Uterus (tissue), 4 donors: Measurements from ENCODE around the gene TLX3. TPM values are rescaled to one million over a fixed set of nuclear protein-coding genes. Genes with fewer than 3 reads are reported as not detected.

Experiments used
- DNase-seq, 2 donors: peaks; one replicate each; pipeline ENCODE4 v3.0.0-alpha.2; 2019 to 2020
- H3K27ac ChIP-seq, 2 donors: fragments of 200-600 bp; sonication (generic); 1 replicate in 1 of 2; 2 replicates in 1 of 2; pipeline ENCODE4 v1.5.1; 2016 to 2018
- H3K27me3 ChIP-seq, 2 donors: fragments of 200-600 bp; sonication (generic); one replicate each; pipeline ENCODE4 v1.5.1; 2018 to 2019; ENCODE audit warnings: control low read depth in 1 of 2
- H3K36me3 ChIP-seq, 2 donors: fragments of 200-600 bp; sonication (generic); one replicate each; pipeline ENCODE4 v1.5.1; 2019; ENCODE audit warnings: control low read depth in 1 of 2
- H3K4me1 ChIP-seq, 2 donors: fragments of 200-600 bp; sonication (generic); one replicate each; pipeline ENCODE4 v1.5.1; 2018 to 2019; ENCODE audit warnings: control low read depth in 1 of 2
- H3K4me3 ChIP-seq, 2 donors: fragments of 200-600 bp; sonication (generic); 1 replicate in 1 of 2; 2 replicates in 1 of 2; pipeline ENCODE4 v1.5.1; 2018 to 2019; ENCODE audit warnings: mild to moderate bottlenecking in 1 of 2
- H3K9me3 ChIP-seq, 2 donors: fragments of 200-600 bp; sonication (generic); one replicate each; pipeline ENCODE4 v1.5.1; 2019; ENCODE audit warnings: control low read depth in 1 of 2
- POLR2A ChIP-seq, 2 donors: fragments of 450-650 bp; IDR thresholded peaks; one replicate each; pipeline ENCODE4 v1.6.1; 2016; ENCODE audit warnings: antibody characterized with exemption in 2 of 2, mild to moderate bottlenecking in 1 of 2, moderate library complexity in 1 of 2
- intact Hi-C: fragments of 100-400 bp; cut with DNase I; formaldehyde crosslinking; loops from one replicate; pipeline ENCODE4 v1.15.1; 2023; ENCODE audit warnings: low total_unique reads
- total RNA-seq, 4 donors: library from RNA; depleted of rRNA in 3 of 4; stranded (reverse); fragments of >200 nt in 3 of 4; gene quantifications; one replicate each; pipeline versions ENCODE4 v1.1.0 to v1.2.4, GENCODE V29; 2014 to 2023
- TF ChIP-seq, protein P1 (sequence below), 4 experiments: fragments of 200-600 bp in 2 of 4; fragments of 450-650 bp in 2 of 4; sonication (generic) in 2 of 4; IDR thresholded peaks; one replicate each; pipeline ENCODE4 v1.5.1; 2016 to 2019; ENCODE audit warnings: antibody characterized with exemption in 4 of 4, mild to moderate bottlenecking in 2 of 4, moderate library complexity in 1 of 4
- donor health status: DM: yes; HTN: yes; CAD: no.

Gene TLX3
- not detected for total RNA-seq

- Histone ChIP-seq H3K27ac (no peak within 1 kb of the TSS), H3K9me3 (no peaks in the 10 kb centered on the region), H3K4me3 (no peak within 1 kb of the TSS), H3K4me1 (peaks cover 0 to 19% of the 10 kb centered on the region in 2 donors), H3K36me3 (no peaks in the 10 kb centered on the region), H3K27me3 (peaks cover 4 to 74% of the 10 kb centered on the region in 2 donors)
- intact Hi-C loops, result no loop called here
- no peak for DNase-seq
- TF ChIP-seq POLR2A (IDR thresholded peaks at IDR 0.05), result no peak
- TF ChIP-seq, protein P1, sequence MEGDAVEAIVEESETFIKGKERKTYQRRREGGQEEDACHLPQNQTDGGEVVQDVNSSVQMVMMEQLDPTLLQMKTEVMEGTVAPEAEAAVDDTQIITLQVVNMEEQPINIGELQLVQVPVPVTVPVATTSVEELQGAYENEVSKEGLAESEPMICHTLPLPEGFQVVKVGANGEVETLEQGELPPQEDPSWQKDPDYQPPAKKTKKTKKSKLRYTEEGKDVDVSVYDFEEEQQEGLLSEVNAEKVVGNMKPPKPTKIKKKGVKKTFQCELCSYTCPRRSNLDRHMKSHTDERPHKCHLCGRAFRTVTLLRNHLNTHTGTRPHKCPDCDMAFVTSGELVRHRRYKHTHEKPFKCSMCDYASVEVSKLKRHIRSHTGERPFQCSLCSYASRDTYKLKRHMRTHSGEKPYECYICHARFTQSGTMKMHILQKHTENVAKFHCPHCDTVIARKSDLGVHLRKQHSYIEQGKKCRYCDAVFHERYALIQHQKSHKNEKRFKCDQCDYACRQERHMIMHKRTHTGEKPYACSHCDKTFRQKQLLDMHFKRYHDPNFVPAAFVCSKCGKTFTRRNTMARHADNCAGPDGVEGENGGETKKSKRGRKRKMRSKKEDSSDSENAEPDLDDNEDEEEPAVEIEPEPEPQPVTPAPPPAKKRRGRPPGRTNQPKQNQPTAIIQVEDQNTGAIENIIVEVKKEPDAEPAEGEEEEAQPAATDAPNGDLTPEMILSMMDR (IDR thresholded peaks at IDR 0.05), result no peak
Measured at GRCh38 chr5:171308453-171309275, at the start of gene TLX3. Gene TLX3 (plus strand): TSS chr5:171309248. CDS start chr5:171309366, 118 bp downstream.

GRCh38 chr5:171261361-171261760 is 47.7 kb upstream of the TLX3 start:
- Histone ChIP-seq H3K36me3 (no peaks in the 10 kb centered on the region), H3K4me1 (no peaks in the 10 kb centered on the region), H3K27me3 (no peaks in the 10 kb centered on the region), H3K9me3 (no peaks in the 10 kb centered on the region), H3K27ac (no peak overlapping the region), H3K4me3 (no peak overlapping the region)
- DNase-seq, result no peak
- TF ChIP-seq, protein P1 (IDR thresholded peaks at IDR 0.05), result no peak
- no peak for TF ChIP-seq POLR2A (IDR thresholded peaks at IDR 0.05)
- intact Hi-C loops, result no loop called here

DNA sequence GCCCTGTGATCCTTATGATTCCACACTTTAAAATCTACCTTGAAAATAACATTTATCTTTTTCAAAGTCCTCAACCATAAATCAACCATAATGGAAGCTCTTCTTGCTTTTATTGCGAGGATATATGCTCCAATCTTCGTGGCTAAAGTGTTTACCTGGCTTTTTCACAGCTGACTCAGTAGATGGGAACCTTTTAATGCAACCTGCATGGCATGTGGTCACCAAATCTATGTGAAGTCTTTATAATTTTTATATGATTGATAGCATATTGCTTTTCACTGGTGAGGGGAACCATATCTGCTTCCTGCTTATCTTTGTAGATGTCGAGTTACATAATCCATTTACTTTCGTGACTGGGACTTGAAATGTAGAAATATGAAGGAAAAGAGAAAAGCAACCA is 47.1 kb upstream of the TLX3 start:
- DNase-seq, result no peak
- no peaks in the 10 kb centered on the region for H3K36me3 ChIP-seq
- no peak overlapping the region for H3K27ac ChIP-seq
- H3K4me1 ChIP-seq, result no peaks in the 10 kb centered on the region
- no peak overlapping the region for H3K4me3 ChIP-seq
- no peaks in the 10 kb centered on the region for H3K9me3 ChIP-seq
- TF ChIP-seq, protein P1 (IDR thresholded peaks at IDR 0.05), result no peak
- TF ChIP-seq POLR2A (IDR thresholded peaks at IDR 0.05), result no peak
- intact Hi-C loops, result no loop called here
- no peaks in the 10 kb centered on the region for H3K27me3 ChIP-seq

- H3K9me3 ChIP-seq, result no peaks in the 10 kb centered on the region
- intact Hi-C loops, result no loop called here
- DNase-seq, result no peak
Measured at GRCh38 chr5:171263181-171263580, 45.9 kb upstream of the TLX3 start.

DNA sequence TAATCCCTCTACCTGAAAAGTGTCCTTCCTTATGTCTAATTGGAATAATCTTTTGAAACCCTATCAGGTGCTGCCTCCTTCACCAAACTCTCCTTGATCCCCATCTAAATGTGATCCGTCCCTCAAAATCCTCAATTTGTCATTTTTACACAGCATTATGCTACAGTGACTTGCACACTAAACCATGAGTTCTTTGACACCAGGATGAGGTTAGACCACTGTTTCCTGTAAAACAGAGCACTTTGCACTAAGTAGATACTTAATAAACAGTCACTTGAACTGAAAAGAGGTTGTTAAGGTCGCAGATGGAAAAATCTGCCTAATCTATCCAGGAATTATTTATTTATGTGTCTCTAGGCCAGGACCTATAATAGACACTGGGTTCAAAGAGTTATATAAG is 44.2 kb upstream of the TLX3 start:
- Histone ChIP-seq H3K4me3 (no peak overlapping the region), H3K36me3 (no peaks in the 10 kb centered on the region), H3K4me1 (no peaks in the 10 kb centered on the region), H3K27ac (no peak overlapping the region), H3K27me3 (no peaks in the 10 kb centered on the region), H3K9me3 (no peaks in the 10 kb centered on the region)
- intact Hi-C loops, result no loop called here
- TF ChIP-seq, protein P1 (IDR thresholded peaks at IDR 0.05), result no peak
- no peak for TF ChIP-seq POLR2A (IDR thresholded peaks at IDR 0.05)
- no peak for DNase-seq

More at GRCh38 chr5:171263181-171263580, 45.9 kb upstream of the TLX3 start:
- no peaks in the 10 kb centered on the region for H3K36me3 ChIP-seq
- H3K27ac ChIP-seq, result no peak overlapping the region
- H3K4me1 ChIP-seq, result no peaks in the 10 kb centered on the region
- H3K27me3 ChIP-seq, result no peaks in the 10 kb centered on the region
- TF ChIP-seq POLR2A (IDR thresholded peaks at IDR 0.05), result no peak
- TF ChIP-seq, protein P1 (IDR thresholded peaks at IDR 0.05), result no peak
- H3K4me3 ChIP-seq, result no peak overlapping the region
